CD4-positive, alpha-beta memory T cell (primary cell): Measurements from ENCODE around the gene CALML3. TPM values are rescaled to one million over a fixed set of nuclear protein-coding genes. Genes with fewer than 3 reads are reported as not detected.
A peak's percentile ranks its signal among the peaks of the same experiment; 100 is the strongest.

Source experiments
- CTCF ChIA-PET: fragments of 350-600 bp; sonication (Branson Sonifier 250); formaldehyde crosslinking; loops from one replicate; lab custom pipeline; 2021; ENCODE audit warnings: inconsistent platforms; ENCODE audit not compliant: partially characterized antibody; lab: Charles Lee
- POLR2A ChIA-PET: fragments of 350-600 bp; sonication (Branson Sonifier 250); formaldehyde crosslinking; loops from one replicate; lab custom pipeline; 2021; ENCODE audit not compliant: partially characterized antibody; lab: Charles Lee
- DNase-seq, 5 donors: peaks; one replicate each; pipeline versions ENCODE4 v3.0.0 to v3.0.0-alpha.2; 2020 to 2022; ENCODE audit warnings: mixed read lengths in 1 of 5
- H3K27ac ChIP-seq: one replicate; pipeline ENCODE4 v1.7.0; 2013; ENCODE audit warnings: low read depth, low read length
- H3K27me3 ChIP-seq: 2 replicates; pipeline ENCODE4 v1.7.0; 2013; ENCODE audit warnings: mild to moderate bottlenecking, low read length, moderate library complexity; ENCODE audit not compliant: insufficient read depth
- H3K36me3 ChIP-seq: 2 replicates; pipeline ENCODE4 v1.7.0; 2013; ENCODE audit warnings: mild to moderate bottlenecking, low read length, moderate library complexity; ENCODE audit not compliant: insufficient read depth
- H3K4me1 ChIP-seq: 2 replicates; pipeline ENCODE4 v1.7.0; 2013; ENCODE audit warnings: mild to moderate bottlenecking, low read length, moderate library complexity; ENCODE audit not compliant: insufficient read depth
- H3K4me3 ChIP-seq, 2 donors: one replicate each; pipeline ENCODE4 v1.7.0; 2013; ENCODE audit warnings: low read length in 2 of 2, mild to moderate bottlenecking in 1 of 2
- H3K9me3 ChIP-seq, 2 donors: one replicate each; pipeline ENCODE4 v1.7.0; 2013; ENCODE audit warnings: low read length in 2 of 2, control low read depth in 1 of 2; ENCODE audit not compliant: control insufficient read depth in 1 of 2
- H3K27ac Mint-ChIP-seq, 7 donors: one replicate each; pipeline ENCODE4 v1.8.0; 2020 to 2021; ENCODE audit warnings: mixed read lengths in 7 of 7, mild to moderate bottlenecking in 6 of 7, inconsistent platforms in 3 of 7, moderate library complexity in 3 of 7
- H3K27me3 Mint-ChIP-seq, 2 donors: one replicate each; pipeline ENCODE4 v1.8.0; 2020 to 2021; ENCODE audit warnings: mixed read lengths in 2 of 2
- H3K36me3 Mint-ChIP-seq, 2 donors: one replicate each; pipeline ENCODE4 v1.8.0; 2020 to 2021; ENCODE audit warnings: mixed read lengths in 2 of 2, inconsistent platforms in 1 of 2, mild to moderate bottlenecking in 1 of 2
- H3K4me1 Mint-ChIP-seq, 4 donors: one replicate each; pipeline ENCODE4 v1.8.0; 2020 to 2021; ENCODE audit warnings: mixed read lengths in 4 of 4, mild to moderate bottlenecking in 1 of 4
- H3K4me3 Mint-ChIP-seq, 8 donors: one replicate each; pipeline ENCODE4 v1.8.0; 2020 to 2021; ENCODE audit warnings: mixed read lengths in 8 of 8, mild to moderate bottlenecking in 7 of 8, moderate library complexity in 6 of 8, inconsistent platforms in 3 of 8
- H3K9me3 Mint-ChIP-seq, 8 donors: one replicate each; pipeline ENCODE4 v1.8.0; 2020 to 2021; ENCODE audit warnings: mixed read lengths in 8 of 8, mild to moderate bottlenecking in 5 of 8, inconsistent platforms in 3 of 8, moderate library complexity in 1 of 8
- intact Hi-C: fragments of 100-400 bp; cut with micrococcal nuclease; formaldehyde crosslinking; loops from one replicate; pipeline ENCODE4 v1.15.1; 2023
- polyA plus RNA-seq, 2 donors: library from polyadenylated mRNA; unstranded; fragments of 300-500 nt; fragmentation: Illumina TruSeq; gene quantifications; one replicate each; pipeline ENCODE4 v1.2.3, GENCODE V29; 2021
- total RNA-seq, 2 experiments: library from RNA; stranded (reverse); gene quantifications; one replicate each; pipeline ENCODE4 v1.2.3, GENCODE V29; 2021

CALML3 gene
- total and polyA plus RNA-seq, 4 experiments from 2014 or later, result not detected

- ChIA-PET CTCF (interaction anchor here (1.1 kb wide), 1 partner anchor 138 kb away, joined by 4 read pairs; no protein-coding TSS in a partner anchor), POLR2A (no interaction called here)
- Histone ChIP-seq H3K36me3 (no peaks in the 10 kb centered on the region), H3K9me3 (no peaks in the 10 kb centered on the region), H3K4me3 (no peak overlapping the region), H3K27ac (no peak overlapping the region), H3K4me1 (no peaks in the 10 kb centered on the region), H3K27me3 (no peaks in the 10 kb centered on the region)
- Mint-ChIP-seq H3K4me1 (peaks cover 0 to 4% (median 0%) of the 10 kb centered on the region in 4 donors), H3K36me3 (no peaks in the 10 kb centered on the region), H3K27ac (no peak overlapping the region), H3K27me3 (peaks cover 5 to 7% of the 10 kb centered on the region in 2 donors), H3K4me3 (no peak overlapping the region), H3K9me3 (peaks cover 0 to 2% (median 0%) of the 10 kb centered on the region in 8 donors)
- DNase-seq, result no peak
- intact Hi-C loops, result no loop called here
Observed at GRCh38 chr10:5485948-5486852, 38.6 kb upstream of the CALML3 start.

DNA sequence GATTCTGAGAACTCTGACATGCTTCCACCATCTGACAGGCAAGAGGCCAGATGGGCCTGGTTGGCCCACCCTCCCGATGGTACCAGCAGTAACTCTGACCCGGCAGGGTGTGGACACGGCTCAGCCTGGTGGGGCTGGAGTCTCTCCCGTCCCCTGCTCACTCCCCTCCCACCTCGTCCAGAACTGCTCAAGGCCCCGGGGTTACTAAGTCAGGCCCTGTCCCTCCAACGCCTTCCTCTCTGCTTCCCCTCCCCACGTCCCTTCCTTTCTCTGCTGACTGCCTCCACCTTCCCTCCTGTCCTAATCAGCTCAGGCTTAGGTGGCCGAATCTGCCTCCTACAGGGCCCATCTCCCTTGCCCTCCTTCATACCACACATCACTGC, 37.9 kb upstream of the CALML3 start:
- no peak for DNase-seq
- peaks cover 0 to 4% (median 0%) of the 10 kb centered on the region in 4 donors for H3K4me1 Mint-ChIP-seq

DNA sequence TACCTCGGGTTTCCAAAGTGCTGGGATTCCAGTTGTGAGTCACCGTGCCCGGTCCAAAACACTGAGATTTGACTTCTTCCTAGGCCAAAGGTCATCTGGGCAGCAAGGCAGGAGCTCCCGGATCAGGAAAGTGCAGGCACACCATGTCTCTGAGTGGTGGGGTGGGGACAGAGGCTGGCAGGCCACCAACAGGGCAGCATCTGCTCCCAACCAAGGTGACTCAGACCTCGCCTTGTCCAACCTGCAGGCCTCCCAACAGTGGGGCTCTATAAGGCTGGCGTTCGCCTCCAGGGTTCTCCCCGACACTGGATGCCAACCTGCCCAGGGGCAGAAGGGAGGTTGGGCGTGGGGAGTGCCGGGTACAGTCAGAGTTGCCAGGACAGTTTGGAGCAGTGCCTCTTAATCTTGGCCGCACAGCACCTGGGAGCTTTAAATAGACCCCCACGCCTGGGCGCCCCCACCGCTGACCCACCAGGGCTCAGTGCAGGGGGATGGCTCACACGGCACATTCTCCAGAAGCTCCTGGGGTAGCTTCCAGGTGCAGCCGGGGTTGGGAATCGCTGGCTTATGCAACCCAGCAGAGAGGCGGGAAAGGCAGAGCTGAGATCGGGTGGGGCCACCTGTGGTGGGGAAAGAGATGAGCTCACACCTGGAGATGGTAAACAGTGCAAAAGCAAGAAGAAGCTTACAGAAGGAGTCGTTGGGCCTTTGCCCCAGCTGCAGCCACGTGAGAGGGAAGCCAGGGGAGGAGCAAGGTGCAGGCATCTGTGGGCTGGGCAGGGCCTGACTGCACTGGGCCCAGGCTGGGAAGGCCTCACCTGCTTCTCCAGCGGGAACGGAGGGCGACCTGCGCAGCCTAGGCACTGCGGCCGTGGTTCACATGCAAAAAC, 36.2 kb upstream of the CALML3 start:
- H3K4me3 Mint-ChIP-seq, result no peak overlapping the region
- H3K27me3 Mint-ChIP-seq, result peaks cover 2 to 5% of the 10 kb centered on the region in 2 donors
- intact Hi-C loops, result no loop called here
- H3K4me3 ChIP-seq, result no peak overlapping the region
- peaks cover 0 to 4% (median 0%) of the 10 kb centered on the region in 4 donors for H3K4me1 Mint-ChIP-seq
- H3K4me1 ChIP-seq, result no peaks in the 10 kb centered on the region
- no peaks in the 10 kb centered on the region for H3K36me3 Mint-ChIP-seq
- ChIA-PET CTCF (no interaction called here), POLR2A (no interaction called here)
- peaks cover 0 to 9% (median 5%) of the 10 kb centered on the region in 8 donors for H3K9me3 Mint-ChIP-seq
- no peaks in the 10 kb centered on the region for H3K36me3 ChIP-seq
- H3K27ac ChIP-seq, result no peak overlapping the region
- no peak overlapping the region for H3K27ac Mint-ChIP-seq
- no peaks in the 10 kb centered on the region for H3K27me3 ChIP-seq
- no peak for DNase-seq
- H3K9me3 ChIP-seq, result no peaks in the 10 kb centered on the region

More for the DNA sequence above, 37.9 kb upstream of the CALML3 start:
- Mint-ChIP-seq H3K27me3 (peaks cover 5 to 7% of the 10 kb centered on the region in 2 donors), H3K27ac (no peak overlapping the region), H3K4me3 (peak overlapping the region in 1 of 8 donors; percentile 12), H3K36me3 (no peaks in the 10 kb centered on the region), H3K9me3 (peaks cover 0 to 2% (median 0%) of the 10 kb centered on the region in 8 donors)
- ChIA-PET CTCF (no interaction called here), POLR2A (no interaction called here)
- no peak overlapping the region for H3K27ac ChIP-seq
- H3K4me3 ChIP-seq, result no peak overlapping the region
- no peaks in the 10 kb centered on the region for H3K9me3 ChIP-seq
- no peaks in the 10 kb centered on the region for H3K4me1 ChIP-seq
- intact Hi-C loops, result no loop called here
- no peaks in the 10 kb centered on the region for H3K36me3 ChIP-seq
- no peaks in the 10 kb centered on the region for H3K27me3 ChIP-seq

DNA sequence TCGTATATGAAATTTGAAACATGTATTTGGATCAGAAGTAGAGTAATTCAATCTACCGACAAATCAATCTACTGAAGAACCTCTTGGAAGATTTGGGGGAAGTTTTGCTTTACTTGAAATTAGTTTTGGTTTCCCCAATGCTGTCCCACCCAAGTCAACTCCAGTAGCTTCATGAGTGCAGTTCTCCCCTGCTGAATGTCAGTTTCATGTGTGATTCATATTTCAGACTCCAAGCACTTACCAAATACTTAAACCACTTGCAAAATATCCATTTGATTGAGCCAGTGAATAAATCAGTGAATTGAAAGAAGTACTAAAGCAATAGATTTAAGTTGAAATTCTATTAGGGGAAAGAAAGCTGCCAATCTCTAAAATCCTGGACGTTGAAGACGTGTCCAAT, 34.7 kb upstream of the CALML3 start:
- Histone ChIP-seq H3K27ac (no peak overlapping the region), H3K9me3 (no peaks in the 10 kb centered on the region), H3K27me3 (no peaks in the 10 kb centered on the region), H3K4me3 (no peak overlapping the region), H3K36me3 (no peaks in the 10 kb centered on the region), H3K4me1 (no peaks in the 10 kb centered on the region)
- ChIA-PET CTCF (interaction anchor here (0.9 to 1.0 kb wide), 2 partner anchors 45 to 133 kb away, joined by 3 read pairs; no protein-coding TSS in a partner anchor), POLR2A (no interaction called here)
- Mint-ChIP-seq H3K4me3 (no peak overlapping the region), H3K36me3 (no peaks in the 10 kb centered on the region), H3K27me3 (peaks cover 2 to 5% of the 10 kb centered on the region in 2 donors), H3K9me3 (peaks cover 0 to 9% (median 5%) of the 10 kb centered on the region in 8 donors), H3K4me1 (peaks cover 0 to 4% (median 0%) of the 10 kb centered on the region in 4 donors), H3K27ac (no peak overlapping the region)
- intact Hi-C loops, result no loop called here
- no peak for DNase-seq

- intact Hi-C loops, result no loop called here
- Mint-ChIP-seq H3K4me1 (peaks cover 0 to 4% (median 0%) of the 10 kb centered on the region in 4 donors), H3K4me3 (no peak overlapping the region), H3K27me3 (peaks cover 2 to 5% of the 10 kb centered on the region in 2 donors), H3K27ac (peak overlapping the region in 1 of 7 donors; percentile 47), H3K9me3 (peaks cover 0 to 9% (median 5%) of the 10 kb centered on the region in 8 donors), H3K36me3 (no peaks in the 10 kb centered on the region)
- H3K4me1 ChIP-seq, result no peaks in the 10 kb centered on the region
- DNase-seq, result no peak
- no peaks in the 10 kb centered on the region for H3K9me3 ChIP-seq
- H3K27ac ChIP-seq, result no peak overlapping the region
- H3K4me3 ChIP-seq, result no peak overlapping the region
- no peaks in the 10 kb centered on the region for H3K36me3 ChIP-seq
- ChIA-PET POLR2A (no interaction called here), CTCF (interaction anchor here (0.9 to 1.0 kb wide), 2 partner anchors 46 to 132 kb away, joined by 3 read pairs; no protein-coding TSS in a partner anchor)
- H3K27me3 ChIP-seq, result no peaks in the 10 kb centered on the region
Observed at GRCh38 chr10:5490698-5491464, 33.9 kb upstream of the CALML3 start.

DNA sequence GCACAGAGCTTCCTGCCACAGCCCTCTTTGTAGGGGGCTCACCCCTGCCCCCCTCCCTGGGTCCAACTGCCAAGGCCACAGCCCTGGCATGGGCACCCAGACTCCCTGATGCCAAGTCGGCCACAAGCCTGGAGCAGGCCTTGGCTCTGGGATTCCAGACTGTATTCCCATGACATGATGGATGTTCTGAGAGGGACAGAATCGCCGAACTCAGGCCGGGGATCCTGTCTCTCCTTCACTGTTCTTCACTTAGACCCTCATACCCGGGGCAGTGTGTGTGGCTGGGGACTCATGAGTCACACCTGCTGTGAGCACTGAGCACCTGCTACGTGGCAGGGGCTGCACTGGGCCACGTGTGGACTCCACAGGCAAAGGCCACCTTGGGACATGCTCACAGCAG, 33.3 kb upstream of the CALML3 start:
- H3K9me3 ChIP-seq, result no peaks in the 10 kb centered on the region
- H3K4me1 Mint-ChIP-seq, result peaks cover 0 to 4% (median 0%) of the 10 kb centered on the region in 4 donors
- H3K27me3 Mint-ChIP-seq, result peaks cover 2 to 5% of the 10 kb centered on the region in 2 donors
- H3K27ac ChIP-seq, result no peak overlapping the region
- H3K4me3 Mint-ChIP-seq, result no peak overlapping the region
- ChIA-PET CTCF (no interaction called here), POLR2A (no interaction called here)
- H3K4me1 ChIP-seq, result no peaks in the 10 kb centered on the region
- no peaks in the 10 kb centered on the region for H3K27me3 ChIP-seq
- no peaks in the 10 kb centered on the region for H3K36me3 ChIP-seq
- H3K27ac Mint-ChIP-seq, result peak overlapping the region in 1 of 7 donors; percentile 47
- intact Hi-C loops, result no loop called here
- no peak for DNase-seq
- H3K4me3 ChIP-seq, result no peak overlapping the region
- no peaks in the 10 kb centered on the region for H3K36me3 Mint-ChIP-seq
- H3K9me3 Mint-ChIP-seq, result peaks cover 0 to 9% (median 5%) of the 10 kb centered on the region in 8 donors
